ENCODE measurements around the gene RICTOR.

Gene RICTOR

GRCh38 chr5:39091940-39092580, 17.9 kb upstream of the RICTOR start:
- no peaks in the 10 kb centered on the region for H3K4me1 ChIP-seq (ENCODE audit: control insufficient read depth, low read depth, low read length)
- no peak overlapping the region for H3K4me3 ChIP-seq (ENCODE audit: low read length)
- peaks cover 3% of the 10 kb centered on the region for H3K9me3 ChIP-seq (ENCODE audit: control insufficient read depth, low read depth, low read length)
- H3K27ac ChIP-seq (ENCODE audit: low read length) = no peak overlapping the region
- no peaks in the 10 kb centered on the region for H3K36me3 ChIP-seq (ENCODE audit: control insufficient read depth, low read depth, low read length)
- no peaks in the 10 kb centered on the region for H3K27me3 ChIP-seq (ENCODE audit: control insufficient read depth, insufficient read depth, low read length)
- no peak overlapping the region for H3K9ac ChIP-seq (ENCODE audit: low read length)

DNA sequence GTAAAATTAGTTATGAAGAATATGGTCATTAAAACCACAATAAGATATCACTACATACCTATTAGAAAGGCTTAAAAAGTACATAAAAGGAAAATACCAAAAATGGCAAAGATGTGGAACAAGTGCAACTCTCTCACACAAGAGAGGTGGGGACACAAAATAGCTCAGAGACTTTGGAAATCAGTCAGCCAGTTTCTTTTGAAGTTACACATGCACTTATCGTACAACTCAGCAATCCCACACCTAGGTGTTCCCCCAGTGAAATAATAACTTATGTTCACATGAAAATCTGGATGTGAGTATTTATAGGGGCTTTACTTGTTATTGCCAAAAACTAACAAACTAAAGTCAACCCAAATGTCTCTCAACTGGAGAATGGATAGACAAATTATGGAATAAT, 9.8 kb upstream of the RICTOR start:
- Histone ChIP-seq H3K9me3 (ENCODE audit: control insufficient read depth, low read depth, low read length) (no peaks in the 10 kb centered on the region), H3K9ac (ENCODE audit: low read length) (no peak overlapping the region), H3K27ac (ENCODE audit: low read length) (no peak overlapping the region), H3K36me3 (ENCODE audit: control insufficient read depth, low read depth, low read length) (no peaks in the 10 kb centered on the region), H3K4me3 (ENCODE audit: low read length) (no peak overlapping the region), H3K4me1 (ENCODE audit: control insufficient read depth, low read depth, low read length) (no peaks in the 10 kb centered on the region), H3K27me3 (ENCODE audit: control insufficient read depth, insufficient read depth, low read length) (no peaks in the 10 kb centered on the region)

- Histone ChIP-seq H3K36me3 (ENCODE audit: control insufficient read depth, low read depth, low read length) (no peaks in the 10 kb centered on the region), H3K9ac (ENCODE audit: low read length) (no peak overlapping the region), H3K27me3 (ENCODE audit: control insufficient read depth, insufficient read depth, low read length) (no peaks in the 10 kb centered on the region), H3K4me1 (ENCODE audit: control insufficient read depth, low read depth, low read length) (no peaks in the 10 kb centered on the region), H3K27ac (ENCODE audit: low read length) (no peak overlapping the region), H3K4me3 (ENCODE audit: low read length) (no peak overlapping the region), H3K9me3 (ENCODE audit: control insufficient read depth, low read depth, low read length) (no peaks in the 10 kb centered on the region)
These were observed 8.8 kb upstream of the RICTOR start for GRCh38 chr5:39082995-39083394.

DNA sequence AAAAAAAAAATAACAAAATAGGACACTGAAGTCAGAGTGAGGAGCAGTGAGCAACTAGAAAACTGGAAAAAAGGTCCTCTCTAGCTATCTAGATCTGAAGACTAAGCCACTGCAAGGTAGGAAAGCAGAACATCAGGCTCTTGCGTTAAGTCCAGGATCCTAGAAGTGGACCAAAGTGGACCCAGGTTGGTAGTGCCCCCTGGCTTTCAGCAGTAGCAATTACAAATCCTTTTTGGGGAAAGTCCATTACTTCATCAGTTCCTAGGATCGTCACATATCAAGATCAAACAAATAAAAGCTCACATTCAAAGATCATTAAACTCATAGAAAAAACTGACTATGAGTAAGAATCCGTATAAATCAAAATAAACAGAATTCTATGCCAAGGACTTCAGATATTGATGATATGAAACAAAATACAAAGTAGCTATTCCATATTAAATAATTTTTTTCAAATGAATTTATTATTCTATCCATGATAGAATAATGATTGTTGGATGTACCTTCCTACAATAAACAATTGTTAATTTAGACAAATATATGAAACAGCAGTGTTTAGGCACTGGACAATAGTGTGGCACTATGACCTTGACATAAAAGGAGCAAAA, 6.5 kb upstream of the RICTOR start:
- peaks cover 4% of the 10 kb centered on the region for H3K4me1 ChIP-seq (ENCODE audit: control insufficient read depth, low read depth, low read length)
- no peaks in the 10 kb centered on the region for H3K27me3 ChIP-seq (ENCODE audit: control insufficient read depth, insufficient read depth, low read length)
- H3K27ac ChIP-seq (ENCODE audit: low read length) = no peak overlapping the region
- H3K4me3 ChIP-seq (ENCODE audit: low read length) = no peak overlapping the region
- no peaks in the 10 kb centered on the region for H3K36me3 ChIP-seq (ENCODE audit: control insufficient read depth, low read depth, low read length)
- no peaks in the 10 kb centered on the region for H3K9me3 ChIP-seq (ENCODE audit: control insufficient read depth, low read depth, low read length)
- no peak overlapping the region for H3K9ac ChIP-seq (ENCODE audit: low read length)

- Histone ChIP-seq H3K9me3 (ENCODE audit: control insufficient read depth, low read depth, low read length) (no peaks in the 10 kb centered on the region), H3K27ac (ENCODE audit: low read length) (no peak overlapping the region), H3K36me3 (ENCODE audit: control insufficient read depth, low read depth, low read length) (no peaks in the 10 kb centered on the region), H3K4me1 (ENCODE audit: control insufficient read depth, low read depth, low read length) (peaks cover 4% of the 10 kb centered on the region), H3K9ac (ENCODE audit: low read length) (no peak overlapping the region), H3K4me3 (ENCODE audit: low read length) (no peak overlapping the region), H3K27me3 (ENCODE audit: control insufficient read depth, insufficient read depth, low read length) (no peaks in the 10 kb centered on the region)
These were observed 6.0 kb upstream of the RICTOR start for GRCh38 chr5:39080168-39080567.

DNA sequence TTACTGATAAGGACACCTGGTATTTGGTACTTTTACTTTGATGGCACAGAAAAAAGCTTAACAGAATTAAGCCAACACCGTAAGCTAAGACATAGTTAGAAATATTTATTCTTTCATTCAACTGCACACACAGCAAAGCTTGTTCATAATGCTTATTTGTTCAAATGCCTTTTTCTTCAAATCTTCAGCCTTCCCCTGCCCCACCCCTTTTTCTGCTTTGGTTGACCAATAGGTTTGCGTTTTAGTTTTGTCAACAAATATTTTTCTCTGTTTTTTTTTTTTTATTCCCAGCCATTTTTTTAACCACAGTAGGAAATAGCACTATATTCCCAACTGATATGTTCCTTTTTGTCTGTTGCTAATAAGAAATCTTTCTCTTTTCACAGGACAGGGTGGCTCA, 4.9 kb upstream of the RICTOR start:
- Histone ChIP-seq H3K27me3 (ENCODE audit: control insufficient read depth, insufficient read depth, low read length) (no peaks in the 10 kb centered on the region), H3K27ac (ENCODE audit: low read length) (no peak overlapping the region), H3K4me1 (ENCODE audit: control insufficient read depth, low read depth, low read length) (peaks cover 4% of the 10 kb centered on the region), H3K9ac (ENCODE audit: low read length) (no peak overlapping the region), H3K36me3 (ENCODE audit: control insufficient read depth, low read depth, low read length) (no peaks in the 10 kb centered on the region), H3K9me3 (ENCODE audit: control insufficient read depth, low read depth, low read length) (no peaks in the 10 kb centered on the region), H3K4me3 (ENCODE audit: low read length) (no peak overlapping the region)

DNA sequence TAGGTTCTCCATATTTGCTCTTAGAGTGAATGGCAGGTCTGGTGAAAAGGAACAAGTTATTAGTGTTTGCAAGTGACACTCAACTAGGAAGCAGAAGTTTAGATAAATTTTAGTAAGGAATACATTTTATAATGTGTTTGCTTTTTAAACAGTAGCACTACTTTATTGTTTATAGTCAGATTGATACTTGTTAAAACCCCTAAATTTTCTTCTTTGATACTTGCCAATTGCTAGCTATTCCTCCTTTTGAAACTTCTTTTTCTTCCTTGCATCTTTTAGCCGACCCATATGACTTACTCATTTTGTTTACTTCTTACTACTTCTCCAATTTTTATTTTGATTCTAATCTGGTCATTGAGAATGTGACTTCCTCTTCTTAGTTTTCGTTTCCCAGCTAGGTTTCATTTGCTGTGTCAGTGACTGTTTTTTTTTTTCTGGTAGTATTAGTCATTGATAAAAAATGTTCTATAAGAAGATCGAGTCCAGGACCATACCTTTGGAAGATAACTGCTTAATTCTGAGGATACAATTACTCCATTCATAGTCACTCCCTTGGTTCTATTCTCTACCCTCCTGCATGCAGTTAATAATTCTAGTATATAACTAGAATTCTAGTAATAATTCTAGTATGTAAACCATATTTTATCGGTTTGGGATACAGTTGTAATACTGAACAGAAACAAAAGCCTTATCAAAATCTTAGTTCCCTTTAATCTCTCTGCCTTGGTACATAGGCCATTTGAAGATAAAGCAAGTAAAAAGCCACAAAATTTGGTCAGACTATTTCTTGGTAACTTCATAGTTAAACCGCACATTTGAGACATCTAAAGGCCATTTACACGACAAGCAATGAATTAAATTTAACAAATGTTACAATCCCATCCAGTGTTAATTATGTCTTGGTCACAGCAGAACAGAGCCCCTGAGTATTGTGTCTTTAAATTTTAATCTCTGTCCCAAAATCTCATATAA, 2.8 kb upstream of the RICTOR start:
- no peak overlapping the region for H3K27ac ChIP-seq (ENCODE audit: low read length)
- no peak overlapping the region for H3K4me3 ChIP-seq (ENCODE audit: low read length)

DNA sequence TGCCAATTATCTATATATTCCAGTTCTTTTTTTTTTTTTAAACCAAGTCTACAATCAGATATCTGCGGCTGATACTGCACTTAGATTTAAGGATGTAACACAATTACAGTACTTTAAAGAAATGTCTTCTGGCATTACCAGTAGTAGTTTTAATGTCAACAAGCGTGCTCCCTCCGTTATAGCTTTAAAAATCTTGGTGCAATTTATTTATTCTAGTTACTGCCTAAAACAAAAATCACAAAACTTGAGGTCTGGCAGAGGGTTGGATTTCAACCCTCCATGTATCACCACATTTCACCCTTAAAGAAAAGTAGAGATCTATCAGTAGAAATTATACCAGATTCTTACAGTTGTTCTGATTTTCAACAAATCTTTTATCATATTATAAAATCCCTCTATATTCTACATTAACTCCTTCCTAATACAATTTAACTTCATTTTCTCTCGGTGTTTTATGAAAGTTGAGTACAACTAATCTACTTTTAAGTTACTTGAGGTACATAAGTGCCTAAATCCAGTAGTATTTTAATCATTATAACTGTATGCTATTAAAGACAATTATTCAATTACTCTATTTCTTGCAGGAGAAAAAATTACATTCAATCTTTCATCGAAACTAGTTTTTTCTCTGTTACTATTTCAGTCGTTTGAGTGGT, 2.0 kb upstream of the RICTOR start:
- Histone ChIP-seq H3K27ac (ENCODE audit: low read length) (no peak overlapping the region), H3K4me3 (ENCODE audit: low read length) (no peak overlapping the region)

More for the DNA sequence above, 2.8 kb upstream of the RICTOR start:
- H3K9ac ChIP-seq (ENCODE audit: low read length) = no peak overlapping the region
- H3K4me1 ChIP-seq (ENCODE audit: control insufficient read depth, low read depth, low read length) = peaks cover 10% of the 10 kb centered on the region
- H3K9me3 ChIP-seq (ENCODE audit: control insufficient read depth, low read depth, low read length) = no peaks in the 10 kb centered on the region
- no peaks in the 10 kb centered on the region for H3K36me3 ChIP-seq (ENCODE audit: control insufficient read depth, low read depth, low read length)
- no peaks in the 10 kb centered on the region for H3K27me3 ChIP-seq (ENCODE audit: control insufficient read depth, insufficient read depth, low read length)

DNA sequence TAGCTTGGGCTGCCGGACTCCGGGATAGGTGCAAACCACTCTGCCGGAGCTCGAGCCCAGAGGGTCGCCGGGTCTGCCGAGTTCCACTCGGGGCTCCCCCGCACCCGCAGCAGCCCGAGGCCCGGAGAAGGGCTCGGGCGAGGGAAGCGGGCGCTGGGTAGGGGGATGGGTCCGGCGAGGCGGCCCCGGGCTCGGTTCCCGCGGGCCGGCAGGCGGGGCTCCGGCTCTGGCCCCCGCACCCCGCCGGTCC, 507 bp downstream of the RICTOR start:
- no peaks in the 10 kb centered on the region for H3K36me3 ChIP-seq (ENCODE audit: control insufficient read depth, low read depth, low read length)
- no peaks in the 10 kb centered on the region for H3K9me3 ChIP-seq (ENCODE audit: control insufficient read depth, low read depth, low read length)
- no peaks in the 10 kb centered on the region for H3K27me3 ChIP-seq (ENCODE audit: control insufficient read depth, insufficient read depth, low read length)
- H3K27ac ChIP-seq (ENCODE audit: low read length) = peak overlapping the region; percentile 71
- H3K4me3 ChIP-seq (ENCODE audit: low read length) = peak overlapping the region; percentile 95
- peaks cover 10% of the 10 kb centered on the region for H3K4me1 ChIP-seq (ENCODE audit: control insufficient read depth, low read depth, low read length)
- H3K9ac ChIP-seq (ENCODE audit: low read length) = peak overlapping the region; percentile 81

More for the DNA sequence above, 2.0 kb upstream of the RICTOR start:
- peaks cover 10% of the 10 kb centered on the region for H3K4me1 ChIP-seq (ENCODE audit: control insufficient read depth, low read depth, low read length)
- H3K36me3 ChIP-seq (ENCODE audit: control insufficient read depth, low read depth, low read length) = no peaks in the 10 kb centered on the region
- H3K27me3 ChIP-seq (ENCODE audit: control insufficient read depth, insufficient read depth, low read length) = no peaks in the 10 kb centered on the region
- H3K9ac ChIP-seq (ENCODE audit: low read length) = no peak overlapping the region
- no peaks in the 10 kb centered on the region for H3K9me3 ChIP-seq (ENCODE audit: control insufficient read depth, low read depth, low read length)

GRCh38 chr5:39072925-39073766, 1.1 kb downstream of the RICTOR start:
- H3K4me1 ChIP-seq (ENCODE audit: control insufficient read depth, low read depth, low read length) = peaks cover 10% of the 10 kb centered on the region
- H3K9ac ChIP-seq (ENCODE audit: low read length) = peak overlapping the region; percentile 81

GRCh38 chr5:39068099-39068498, 6.1 kb downstream of the RICTOR start:
- H3K9ac ChIP-seq (ENCODE audit: low read length) = no peak overlapping the region
- no peaks in the 10 kb centered on the region for H3K27me3 ChIP-seq (ENCODE audit: control insufficient read depth, insufficient read depth, low read length)
- H3K4me3 ChIP-seq (ENCODE audit: low read length) = no peak overlapping the region
- H3K27ac ChIP-seq (ENCODE audit: low read length) = no peak overlapping the region
- peaks cover 16% of the 10 kb centered on the region for H3K4me1 ChIP-seq (ENCODE audit: control insufficient read depth, low read depth, low read length)
- no peaks in the 10 kb centered on the region for H3K36me3 ChIP-seq (ENCODE audit: control insufficient read depth, low read depth, low read length)
- H3K9me3 ChIP-seq (ENCODE audit: control insufficient read depth, low read depth, low read length) = peaks cover 8% of the 10 kb centered on the region

More at GRCh38 chr5:39072925-39073766, 1.1 kb downstream of the RICTOR start:
- Histone ChIP-seq H3K36me3 (ENCODE audit: control insufficient read depth, low read depth, low read length) (no peaks in the 10 kb centered on the region), H3K9me3 (ENCODE audit: control insufficient read depth, low read depth, low read length) (no peaks in the 10 kb centered on the region), H3K27ac (ENCODE audit: low read length) (peak overlapping the region; percentile 71), H3K27me3 (ENCODE audit: control insufficient read depth, insufficient read depth, low read length) (no peaks in the 10 kb centered on the region), H3K4me3 (ENCODE audit: low read length) (peak overlapping the region; percentile 95)

All from iPS-18a (cell line).